Measurements from ENCODE around the gene MYL7. TPM values are rescaled to one million over a fixed set of nuclear protein-coding genes. Genes with fewer than 3 reads are reported as not detected.
"Not testable (repeated sequence)": the region's sequence is repeated elsewhere in the genome, so short reads cannot be mapped to it uniquely, and the experiment has no call there.

The MYL7 gene
- total RNA-seq, 1 donor from 2014 or later, result not detected

- DNase-seq (ENCODE audit: low spot score), result no peak
- intact Hi-C loops (cut with DNase I), result no loop called here
- no peak for ATAC-seq
Observed at GRCh38 chr7:44173911-44174693, 33.0 kb upstream of the MYL7 start.

- no peak for DNase-seq (ENCODE audit: low spot score)
- no peak for ATAC-seq
Observed at GRCh38 chr7:44172803-44173424, 31.8 kb upstream of the MYL7 start.

GRCh38 chr7:44172352-44172751 lies 31.2 kb upstream of the MYL7 start:
- DNase-seq (ENCODE audit: low spot score) (no peak), ATAC-seq (no peak)
- intact Hi-C loops (cut with DNase I), result no loop called here

More at GRCh38 chr7:44172803-44173424, 31.8 kb upstream of the MYL7 start:
- intact Hi-C loops (cut with DNase I), result no loop called here

- intact Hi-C loops (cut with DNase I); ATAC-seq: not testable (repeated sequence)
- peak; percentile 6 for DNase-seq (ENCODE audit: low spot score)
Observed at GRCh38 chr7:44171901-44172300, 30.8 kb upstream of the MYL7 start.

GRCh38 chr7:44167920-44168319 lies 26.8 kb upstream of the MYL7 start:
- ATAC-seq (no peak), DNase-seq (ENCODE audit: low spot score) (no peak)
- intact Hi-C loops (cut with DNase I), result no loop called here

- ATAC-seq, result no peak
- intact Hi-C loops (cut with DNase I), result no loop called here
- no peak for DNase-seq (ENCODE audit: low spot score)
Observed at GRCh38 chr7:44163591-44163990, 22.5 kb upstream of the MYL7 start.

- intact Hi-C loops (cut with DNase I), result no loop called here
- ATAC-seq (peak; percentile 10), DNase-seq (ENCODE audit: low spot score) (no peak)
Observed at GRCh38 chr7:44162785-44163395, 21.8 kb upstream of the MYL7 start.

- peak; percentile 47 for ATAC-seq
- intact Hi-C loops (cut with DNase I), result no loop called here
- DNase-seq (ENCODE audit: low spot score), result peak; percentile 56
Observed at GRCh38 chr7:44162179-44162578, 21.0 kb upstream of the MYL7 start.

GRCh38 chr7:44161371-44161770 lies 20.2 kb upstream of the MYL7 start:
- ATAC-seq, result no peak
- intact Hi-C loops (cut with DNase I), result no loop called here
- DNase-seq (ENCODE audit: low spot score), result peak; percentile 31

GRCh38 chr7:44159824-44160630 lies 18.9 kb upstream of the MYL7 start:
- DNase-seq (ENCODE audit: low spot score) (peak; percentile 48), ATAC-seq (no peak)
- intact Hi-C loops (cut with DNase I), result no loop called here

GRCh38 chr7:44158873-44159631 lies 17.9 kb upstream of the MYL7 start:
- intact Hi-C loops (cut with DNase I), result no loop called here
- DNase-seq (ENCODE audit: low spot score) (peak; percentile 49), ATAC-seq (peak; percentile 62)

GRCh38 chr7:44158096-44158872 lies 17.2 kb upstream of the MYL7 start:
- intact Hi-C loops (cut with DNase I), result no loop called here
- DNase-seq (ENCODE audit: low spot score), result peak; percentile 47
- peak; percentile 6 for ATAC-seq

GRCh38 chr7:44157116-44158080 lies 16.3 kb upstream of the MYL7 start:
- intact Hi-C loops (cut with DNase I), result no loop called here
- DNase-seq (ENCODE audit: low spot score) (peak; percentile 49), ATAC-seq (no peak)

GRCh38 chr7:44156453-44157010 lies 15.4 kb upstream of the MYL7 start:
- ATAC-seq (no peak), DNase-seq (ENCODE audit: low spot score) (peak; percentile 30)
- intact Hi-C loops (cut with DNase I), result no loop called here

GRCh38 chr7:44155191-44156185 lies 14.4 kb upstream of the MYL7 start:
- intact Hi-C loops (cut with DNase I), result no loop called here
- no peak for ATAC-seq
- DNase-seq (ENCODE audit: low spot score), result peak; percentile 43
